ENCODE data around the gene PLCH1.

Gene PLCH1

DNA sequence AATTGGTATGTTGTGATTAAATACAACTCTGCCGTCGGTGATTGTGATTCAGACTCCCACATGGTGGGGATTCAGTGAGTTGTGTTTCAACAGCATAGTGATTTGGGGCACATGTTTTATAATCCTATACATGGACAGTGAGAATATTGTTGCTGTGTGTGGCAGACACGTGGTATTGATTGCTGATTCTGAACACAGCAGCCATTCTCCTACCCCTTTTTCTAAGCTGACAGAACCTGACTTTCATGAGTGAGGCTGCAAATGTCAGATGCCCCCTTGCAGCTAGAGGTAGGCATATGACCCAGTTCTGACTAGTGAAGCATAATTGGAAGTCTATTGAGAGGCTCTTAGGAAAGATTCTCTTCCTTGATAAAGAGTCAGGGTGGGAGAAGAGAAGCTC lies 296.3 kb downstream of the PLCH1 start:
- TF ChIP-seq ZFX (IDR thresholded peaks at IDR 0.05) (no peak), CTCF (conservative IDR thresholded peaks at IDR 0.05) (no peak)

GRCh38 chr3:155446366-155446765 lies 298.5 kb downstream of the PLCH1 start:
- no peak for TF ChIP-seq CTCF (conservative IDR thresholded peaks at IDR 0.05)
- no peak for TF ChIP-seq ZFX (IDR thresholded peaks at IDR 0.05)

More for the DNA sequence above, 296.3 kb downstream of the PLCH1 start:
- H3K27ac ChIP-seq = no peak overlapping the region

DNA sequence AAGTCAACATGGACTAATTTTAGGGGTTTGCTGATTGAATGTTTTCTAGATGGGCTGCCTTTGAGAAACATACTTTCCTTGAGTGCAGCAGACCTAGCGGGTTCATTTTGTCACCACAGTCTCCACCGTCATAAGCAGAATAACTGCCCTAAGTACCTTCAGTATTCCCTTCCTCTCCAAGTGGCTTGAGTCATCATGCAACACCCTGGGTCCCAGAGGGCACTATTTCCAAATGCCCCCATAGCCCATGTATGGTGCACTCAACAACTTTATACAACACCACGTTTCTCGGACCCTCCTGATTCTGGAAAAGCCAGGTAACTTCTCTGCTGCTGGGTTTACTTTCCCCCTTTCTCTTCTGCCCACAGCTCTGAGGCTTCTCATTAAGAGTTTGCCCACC lies 300.1 kb downstream of the PLCH1 start:
- TF ChIP-seq CTCF (conservative IDR thresholded peaks at IDR 0.05) (no peak), ZFX (IDR thresholded peaks at IDR 0.05) (no peak)
- no peak overlapping the region for H3K27ac ChIP-seq

More at GRCh38 chr3:155446366-155446765, 298.5 kb downstream of the PLCH1 start:
- H3K27ac ChIP-seq = no peak overlapping the region

- no peak for TF ChIP-seq ZFX (IDR thresholded peaks at IDR 0.05)
- no peak for TF ChIP-seq CTCF (conservative IDR thresholded peaks at IDR 0.05)
- no peak overlapping the region for H3K27ac ChIP-seq
Observed at GRCh38 chr3:155443815-155444214, 301.1 kb downstream of the PLCH1 start.

DNA sequence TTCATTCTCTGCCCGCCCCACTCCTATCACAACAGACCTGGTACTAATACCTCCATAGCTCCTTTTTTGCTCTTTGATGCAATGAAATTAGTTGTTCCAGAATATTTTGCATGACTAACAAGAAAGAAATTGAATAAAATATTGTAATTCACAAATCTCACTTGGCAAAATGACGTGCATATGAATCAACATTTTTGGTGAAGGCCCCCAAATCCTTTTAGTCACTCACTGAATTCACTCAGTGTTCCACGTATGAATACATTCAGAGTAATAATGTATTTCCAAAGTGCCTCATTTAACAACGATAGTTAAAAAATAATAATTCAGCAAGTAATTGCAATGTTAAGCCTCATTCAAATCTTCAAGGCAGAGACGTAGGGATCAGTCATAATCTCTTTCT lies 302.8 kb downstream of the PLCH1 start:
- no peak overlapping the region for H3K27ac ChIP-seq
- TF ChIP-seq CTCF (conservative IDR thresholded peaks at IDR 0.05) (no peak), ZFX (IDR thresholded peaks at IDR 0.05) (no peak)

GRCh38 chr3:155441506-155441905 lies 303.4 kb downstream of the PLCH1 start:
- TF ChIP-seq ZFX (IDR thresholded peaks at IDR 0.05) (no peak), CTCF (conservative IDR thresholded peaks at IDR 0.05) (no peak)
- no peak overlapping the region for H3K27ac ChIP-seq

- TF ChIP-seq ZFX (IDR thresholded peaks at IDR 0.05) = no peak
- TF ChIP-seq CTCF (conservative IDR thresholded peaks at IDR 0.05) = no peak
- H3K27ac ChIP-seq = no peak overlapping the region
Observed at GRCh38 chr3:155441026-155441425, 303.8 kb downstream of the PLCH1 start.

Measured in C4-2B (cell line).